GM12878 (cell line): ENCODE data around the gene DRD2. TPM values are rescaled to one million over a fixed set of nuclear protein-coding genes. Genes with fewer than 3 reads are reported as not detected.

ENCODE experiments used
- SRF ChIP-seq, 2 experiments: IDR thresholded peaks; 2 replicates each; pipeline ENCODE4 v1.6.1; 2011; ENCODE audit warnings: low read depth in 2 of 2, low read length in 2 of 2, mild to moderate bottlenecking in 1 of 2, moderate library complexity in 1 of 2
- polyA plus RNA-seq, 11 experiments: library from polyadenylated mRNA; depleted of rRNA in 4 of 11; unstranded in 6 of 11; stranded (reverse) in 5 of 11; fragments of >200 nt; fragmentation: Nextera tagmentation in 4 of 11; fragmentation: Illumina TruSeq in 1 of 11; extraction: Ambion mirVana in 4 of 11; extraction: Trizol in 1 of 11; gene quantifications; 1 replicate in 1 of 11; 2 replicates in 10 of 11; pipeline versions ENCODE4 v1.2.1 to v1.2.3, GENCODE V29; 2011 to 2016; ENCODE audit warnings: inconsistent platforms in 2 of 11, missing spikeins in 2 of 11, low read depth in 1 of 11
- total RNA-seq, 4 experiments: library from RNA; depleted of rRNA in 3 of 4; stranded (reverse); fragments of >200 nt in 3 of 4; fragmentation: Illumina TruSeq in 1 of 4; extraction: Trizol in 1 of 4; gene quantifications; 2 replicates each; pipeline versions ENCODE4 v1.2.1 to v1.2.3, GENCODE V29; 2013 to 2021
- TF ChIP-seq, protein P1 (sequence below): fragments of 450-650 bp; IDR thresholded peaks from 2 replicates; pipeline ENCODE4 v1.6.1; 2017; ENCODE audit warnings: mild to moderate bottlenecking, moderate library complexity
- TF ChIP-seq, protein P2 (sequence below): fragments of 150-350 bp; IDR thresholded peaks from 2 replicates; pipeline ENCODE4 v1.6.1; 2016; ENCODE audit warnings: low read depth, low read length

DRD2 gene
- total and polyA plus RNA-seq, 10 of the 15 experiments (the other 5 are each of a cell fraction or from before 2014, with no cell fraction given), result not detected

DNA sequence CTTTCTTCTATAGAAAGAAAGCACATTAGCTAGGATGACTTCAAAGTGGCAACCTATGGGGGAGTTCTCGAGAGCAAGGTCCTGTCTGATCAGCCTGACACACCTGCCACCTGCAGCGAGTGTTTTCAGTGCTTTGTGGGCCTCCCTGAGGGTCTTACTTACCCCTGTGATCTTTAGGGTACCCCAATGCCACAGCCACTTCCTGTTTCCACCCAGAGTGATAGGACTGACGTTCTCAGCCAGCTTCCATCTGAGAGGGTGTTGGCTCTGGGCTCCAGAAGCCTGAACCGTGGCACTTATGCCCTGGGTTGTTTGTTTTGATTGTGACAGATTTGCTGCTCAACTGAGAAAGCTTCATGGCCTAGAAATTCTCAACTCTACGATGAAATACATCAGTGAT is 109.3 kb downstream of the DRD2 start (continued):
- TF ChIP-seq, protein P1, sequence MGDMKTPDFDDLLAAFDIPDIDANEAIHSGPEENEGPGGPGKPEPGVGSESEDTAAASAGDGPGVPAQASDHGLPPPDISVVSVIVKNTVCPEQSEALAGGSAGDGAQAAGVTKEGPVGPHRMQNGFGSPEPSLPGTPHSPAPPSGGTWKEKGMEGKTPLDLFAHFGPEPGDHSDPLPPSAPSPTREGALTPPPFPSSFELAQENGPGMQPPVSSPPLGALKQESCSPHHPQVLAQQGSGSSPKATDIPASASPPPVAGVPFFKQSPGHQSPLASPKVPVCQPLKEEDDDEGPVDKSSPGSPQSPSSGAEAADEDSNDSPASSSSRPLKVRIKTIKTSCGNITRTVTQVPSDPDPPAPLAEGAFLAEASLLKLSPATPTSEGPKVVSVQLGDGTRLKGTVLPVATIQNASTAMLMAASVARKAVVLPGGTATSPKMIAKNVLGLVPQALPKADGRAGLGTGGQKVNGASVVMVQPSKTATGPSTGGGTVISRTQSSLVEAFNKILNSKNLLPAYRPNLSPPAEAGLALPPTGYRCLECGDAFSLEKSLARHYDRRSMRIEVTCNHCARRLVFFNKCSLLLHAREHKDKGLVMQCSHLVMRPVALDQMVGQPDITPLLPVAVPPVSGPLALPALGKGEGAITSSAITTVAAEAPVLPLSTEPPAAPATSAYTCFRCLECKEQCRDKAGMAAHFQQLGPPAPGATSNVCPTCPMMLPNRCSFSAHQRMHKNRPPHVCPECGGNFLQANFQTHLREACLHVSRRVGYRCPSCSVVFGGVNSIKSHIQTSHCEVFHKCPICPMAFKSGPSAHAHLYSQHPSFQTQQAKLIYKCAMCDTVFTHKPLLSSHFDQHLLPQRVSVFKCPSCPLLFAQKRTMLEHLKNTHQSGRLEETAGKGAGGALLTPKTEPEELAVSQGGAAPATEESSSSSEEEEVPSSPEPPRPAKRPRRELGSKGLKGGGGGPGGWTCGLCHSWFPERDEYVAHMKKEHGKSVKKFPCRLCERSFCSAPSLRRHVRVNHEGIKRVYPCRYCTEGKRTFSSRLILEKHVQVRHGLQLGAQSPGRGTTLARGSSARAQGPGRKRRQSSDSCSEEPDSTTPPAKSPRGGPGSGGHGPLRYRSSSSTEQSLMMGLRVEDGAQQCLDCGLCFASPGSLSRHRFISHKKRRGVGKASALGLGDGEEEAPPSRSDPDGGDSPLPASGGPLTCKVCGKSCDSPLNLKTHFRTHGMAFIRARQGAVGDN, result no peak
- TF ChIP-seq SRF (IDR thresholded peaks at IDR 0.05; ENCODE audit: low read depth in 2 of 2, low read length in 2 of 2), result no peak
- TF ChIP-seq, protein P2, sequence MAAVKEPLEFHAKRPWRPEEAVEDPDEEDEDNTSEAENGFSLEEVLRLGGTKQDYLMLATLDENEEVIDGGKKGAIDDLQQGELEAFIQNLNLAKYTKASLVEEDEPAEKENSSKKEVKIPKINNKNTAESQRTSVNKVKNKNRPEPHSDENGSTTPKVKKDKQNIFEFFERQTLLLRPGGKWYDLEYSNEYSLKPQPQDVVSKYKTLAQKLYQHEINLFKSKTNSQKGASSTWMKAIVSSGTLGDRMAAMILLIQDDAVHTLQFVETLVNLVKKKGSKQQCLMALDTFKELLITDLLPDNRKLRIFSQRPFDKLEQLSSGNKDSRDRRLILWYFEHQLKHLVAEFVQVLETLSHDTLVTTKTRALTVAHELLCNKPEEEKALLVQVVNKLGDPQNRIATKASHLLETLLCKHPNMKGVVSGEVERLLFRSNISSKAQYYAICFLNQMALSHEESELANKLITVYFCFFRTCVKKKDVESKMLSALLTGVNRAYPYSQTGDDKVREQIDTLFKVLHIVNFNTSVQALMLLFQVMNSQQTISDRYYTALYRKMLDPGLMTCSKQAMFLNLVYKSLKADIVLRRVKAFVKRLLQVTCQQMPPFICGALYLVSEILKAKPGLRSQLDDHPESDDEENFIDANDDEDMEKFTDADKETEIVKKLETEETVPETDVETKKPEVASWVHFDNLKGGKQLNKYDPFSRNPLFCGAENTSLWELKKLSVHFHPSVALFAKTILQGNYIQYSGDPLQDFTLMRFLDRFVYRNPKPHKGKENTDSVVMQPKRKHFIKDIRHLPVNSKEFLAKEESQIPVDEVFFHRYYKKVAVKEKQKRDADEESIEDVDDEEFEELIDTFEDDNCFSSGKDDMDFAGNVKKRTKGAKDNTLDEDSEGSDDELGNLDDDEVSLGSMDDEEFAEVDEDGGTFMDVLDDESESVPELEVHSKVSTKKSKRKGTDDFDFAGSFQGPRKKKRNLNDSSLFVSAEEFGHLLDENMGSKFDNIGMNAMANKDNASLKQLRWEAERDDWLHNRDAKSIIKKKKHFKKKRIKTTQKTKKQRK, result no peak
